NT2/D1 (cell line): Measurements from ENCODE around the gene TRIM47.

Experiments
- DNase-seq: peaks from one replicate; pipeline ENCODE4 v3.0.0-alpha.2; 2011; ENCODE audit warnings: low read depth, low spot score
- H3K27me3 ChIP-seq: 2 replicates; pipeline ENCODE4 v1.6.0; 2011; ENCODE audit warnings: mild to moderate bottlenecking; ENCODE audit not compliant: insufficient read length, insufficient read depth
- H3K36me3 ChIP-seq: 2 replicates; pipeline ENCODE4 v1.6.1; 2011; ENCODE audit warnings: mild to moderate bottlenecking, low read length, mixed read lengths; ENCODE audit not compliant: insufficient read depth, insufficient read length
- H3K4me1 ChIP-seq: 2 replicates; pipeline ENCODE4 v1.5.1; 2011; ENCODE audit not compliant: insufficient read depth, insufficient read length
- H3K4me3 ChIP-seq: 2 replicates; pipeline ENCODE4 v1.5.1; 2011; ENCODE audit warnings: low read depth; ENCODE audit not compliant: insufficient read length
- H3K9ac ChIP-seq: 2 replicates; pipeline ENCODE4 v1.6.0; 2011; ENCODE audit warnings: low read depth; ENCODE audit not compliant: insufficient read length
- H3K9me3 ChIP-seq: 2 replicates; pipeline ENCODE4 v1.5.1; 2011; ENCODE audit warnings: mild to moderate bottlenecking, low read length; ENCODE audit not compliant: insufficient read depth
- SUZ12 ChIP-seq: IDR thresholded peaks from 2 replicates; pipeline ENCODE4 v1.6.1; 2011; ENCODE audit not compliant: insufficient read length, insufficient read depth; ENCODE audit errors: extremely low read depth
- YY1 ChIP-seq: IDR thresholded peaks from 2 replicates; pipeline ENCODE4 v1.6.1; 2011; ENCODE audit not compliant: insufficient read length, insufficient read depth
- ZNF274 ChIP-seq: IDR thresholded peaks from 2 replicates; pipeline ENCODE4 v1.6.1; 2011; ENCODE audit warnings: mild to moderate bottlenecking, low read depth, low read length

The TRIM47 gene

DNA sequence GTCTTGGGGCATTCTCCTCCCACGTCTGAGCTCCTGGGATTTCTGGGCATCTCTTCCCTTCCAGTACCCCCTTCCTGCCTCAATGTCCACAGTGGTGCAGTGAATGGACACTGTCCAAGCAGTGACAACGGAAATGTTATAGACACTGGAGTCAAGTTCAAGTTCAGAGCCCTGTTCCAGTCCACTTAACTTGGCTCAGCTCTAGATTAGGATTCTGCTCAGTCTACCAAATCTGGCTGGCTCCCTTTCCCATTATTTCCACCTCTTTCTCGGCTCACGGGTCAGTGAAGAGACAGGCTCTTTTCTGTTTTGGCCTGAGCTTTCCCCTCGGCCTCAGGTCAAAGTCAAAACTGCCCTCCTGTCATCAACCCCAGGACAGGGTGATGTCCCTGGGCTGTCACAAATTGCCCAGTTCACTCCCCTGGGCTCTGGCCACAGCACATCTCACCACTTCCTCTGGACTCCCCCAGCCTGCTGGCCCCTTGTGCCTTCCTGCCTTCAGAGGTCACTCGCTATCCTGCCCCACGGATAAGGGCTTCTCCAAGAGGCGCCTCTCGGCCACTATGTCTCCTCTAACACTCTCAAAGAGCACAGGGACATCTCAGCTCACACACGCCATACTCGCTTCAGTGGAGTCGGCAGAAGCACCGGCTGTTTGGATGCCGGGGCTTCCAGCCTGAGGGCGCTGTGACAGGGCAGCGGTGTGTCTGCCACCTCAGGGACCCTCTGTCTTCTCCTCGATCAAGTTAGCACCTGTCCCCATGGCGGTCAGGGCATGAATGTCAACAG is 44.0 kb upstream of the TRIM47 start:
- H3K4me1 ChIP-seq: peaks cover 2% of the 10 kb centered on the region
- no peak for DNase-seq
- H3K4me3 ChIP-seq: no peak overlapping the region
- no peak overlapping the region for H3K9ac ChIP-seq
- H3K27me3 ChIP-seq: no peaks in the 10 kb centered on the region
- H3K36me3 ChIP-seq: peaks cover 90% of the 10 kb centered on the region
- no peak for TF ChIP-seq YY1
- TF ChIP-seq ZNF274: no peak
- TF ChIP-seq SUZ12: no peak
- H3K9me3 ChIP-seq: no peaks in the 10 kb centered on the region

DNA sequence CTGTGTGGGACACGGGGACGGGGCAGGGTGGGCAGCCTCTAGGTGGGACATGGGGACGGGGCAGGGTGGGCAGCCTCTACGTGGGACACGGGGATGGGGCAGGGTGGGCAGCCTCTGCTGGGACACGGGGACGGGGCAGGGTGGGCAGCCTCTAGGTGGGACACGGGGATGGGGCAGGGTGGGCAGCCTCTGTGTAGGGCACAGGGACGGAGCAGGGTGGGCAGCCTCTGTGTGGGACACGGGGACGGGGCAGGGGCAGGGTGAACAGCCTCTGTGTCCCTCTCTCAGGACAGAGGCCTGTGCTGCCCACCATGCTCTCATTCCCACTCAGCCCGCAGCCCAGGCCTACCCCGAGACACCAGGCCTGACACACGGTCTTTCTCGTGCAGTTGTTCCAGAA is 43.2 kb upstream of the TRIM47 start:
- TF ChIP-seq ZNF274 (no peak), YY1 (no peak), SUZ12 (no peak)
- Histone ChIP-seq H3K27me3 (no peaks in the 10 kb centered on the region), H3K9me3 (no peaks in the 10 kb centered on the region), H3K4me1 (peaks cover 2% of the 10 kb centered on the region), H3K9ac (no peak overlapping the region), H3K36me3 (peaks cover 90% of the 10 kb centered on the region), H3K4me3 (no peak overlapping the region)
- DNase-seq: no peak

DNA sequence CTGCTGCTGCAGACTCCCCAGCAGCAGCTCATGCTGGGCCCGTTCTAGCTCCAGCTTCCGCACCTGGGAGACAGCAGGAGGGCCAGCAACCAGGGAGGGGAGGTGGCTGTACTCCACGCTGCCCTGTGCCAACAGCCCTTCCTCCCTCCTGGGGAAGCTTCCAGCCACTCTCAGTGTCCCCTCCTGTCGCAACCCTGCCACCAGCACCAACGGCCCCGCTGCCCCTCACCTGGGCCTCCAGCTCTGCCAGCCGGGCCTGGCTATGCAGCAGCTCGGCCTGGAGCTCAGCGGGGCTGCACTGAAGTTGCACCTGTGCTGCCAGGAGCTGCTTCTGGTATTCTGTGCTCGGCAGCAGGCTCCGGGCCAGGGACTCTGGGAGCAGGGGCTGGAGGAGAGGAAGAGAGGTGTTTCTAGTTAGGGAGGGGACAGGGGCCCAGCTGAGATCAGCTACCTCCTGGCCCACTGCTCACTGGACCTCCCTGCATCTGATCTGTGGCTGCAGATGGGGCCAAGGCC is 41.7 kb upstream of the TRIM47 start:
- no peak overlapping the region for H3K4me3 ChIP-seq
- H3K27me3 ChIP-seq: no peaks in the 10 kb centered on the region
- no peaks in the 10 kb centered on the region for H3K9me3 ChIP-seq
- DNase-seq: no peak
- H3K4me1 ChIP-seq: peaks cover 3% of the 10 kb centered on the region
- no peak overlapping the region for H3K9ac ChIP-seq
- no peak for TF ChIP-seq YY1
- TF ChIP-seq SUZ12: no peak
- peaks cover 84% of the 10 kb centered on the region for H3K36me3 ChIP-seq

GRCh38 chr17:75919611-75920010 is 41.2 kb upstream of the TRIM47 start:
- no peak for DNase-seq
- Histone ChIP-seq H3K9ac (no peak overlapping the region), H3K4me3 (no peak overlapping the region), H3K27me3 (no peaks in the 10 kb centered on the region), H3K9me3 (no peaks in the 10 kb centered on the region), H3K4me1 (peaks cover 6% of the 10 kb centered on the region), H3K36me3 (peaks cover 84% of the 10 kb centered on the region)
- no peak for TF ChIP-seq YY1
- TF ChIP-seq ZNF274: no peak
- no peak for TF ChIP-seq SUZ12

GRCh38 chr17:75917917-75918445 is 39.6 kb upstream of the TRIM47 start:
- no peak for DNase-seq
- TF ChIP-seq YY1: no peak
- TF ChIP-seq ZNF274: no peak
- no peak for TF ChIP-seq SUZ12
- no peaks in the 10 kb centered on the region for H3K27me3 ChIP-seq
- H3K9me3 ChIP-seq: no peaks in the 10 kb centered on the region
- no peak overlapping the region for H3K9ac ChIP-seq
- H3K4me3 ChIP-seq: no peak overlapping the region
- peaks cover 7% of the 10 kb centered on the region for H3K4me1 ChIP-seq
- peaks cover 90% of the 10 kb centered on the region for H3K36me3 ChIP-seq

DNA sequence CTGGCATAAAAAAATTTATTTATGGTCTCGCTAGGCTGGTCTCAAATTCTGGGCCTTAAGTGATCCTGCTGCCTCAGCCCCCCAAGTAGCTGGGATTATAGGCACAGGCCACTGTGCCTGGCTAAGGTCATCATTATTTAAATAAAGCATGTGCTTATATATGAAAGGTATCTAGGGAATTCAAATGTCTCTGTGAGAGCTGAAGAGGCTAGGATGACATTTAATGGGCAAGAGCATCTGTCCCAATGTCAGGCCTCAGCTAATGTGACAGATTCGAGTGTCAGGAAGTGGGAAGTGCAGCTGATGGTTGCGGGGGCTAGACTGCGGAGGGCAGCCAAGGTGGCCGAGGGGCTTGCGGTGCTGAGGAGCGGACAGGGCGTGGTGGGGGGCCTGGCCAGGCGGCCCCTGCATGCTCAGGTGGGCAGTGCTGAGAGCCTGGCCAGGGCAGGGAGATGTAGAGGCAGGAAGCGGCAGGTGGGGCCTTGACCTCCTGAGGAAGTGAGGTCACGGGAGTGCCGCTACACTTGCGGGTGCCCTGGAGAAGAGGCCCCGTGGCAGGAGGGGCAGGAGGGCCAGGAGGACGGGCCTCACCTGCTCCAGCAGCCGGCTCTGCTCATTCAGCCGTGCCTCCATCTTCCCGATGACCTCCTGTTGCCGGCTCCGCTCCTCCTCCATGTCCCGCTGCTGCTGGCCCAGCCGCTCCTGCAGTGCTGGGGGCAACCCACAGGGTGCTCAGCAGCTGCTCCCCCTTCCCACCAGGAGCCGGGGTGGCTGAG is 38.9 kb upstream of the TRIM47 start:
- Histone ChIP-seq H3K27me3 (no peaks in the 10 kb centered on the region), H3K36me3 (peaks cover 88% of the 10 kb centered on the region), H3K9ac (no peak overlapping the region), H3K9me3 (no peaks in the 10 kb centered on the region), H3K4me1 (peaks cover 7% of the 10 kb centered on the region), H3K4me3 (no peak overlapping the region)
- DNase-seq: no peak
- TF ChIP-seq SUZ12 (no peak), YY1 (no peak), ZNF274 (no peak)

- Histone ChIP-seq H3K9me3 (no peaks in the 10 kb centered on the region), H3K9ac (no peak overlapping the region), H3K4me3 (no peak overlapping the region), H3K27me3 (no peaks in the 10 kb centered on the region), H3K36me3 (peaks cover 90% of the 10 kb centered on the region), H3K4me1 (peaks cover 7% of the 10 kb centered on the region)
- no peak for DNase-seq
- TF ChIP-seq ZNF274: no peak
- no peak for TF ChIP-seq YY1
- TF ChIP-seq SUZ12: no peak
These were observed 36.9 kb upstream of the TRIM47 start for GRCh38 chr17:75915268-75915667.
